ENCODE results near the gene ZNRF2.
"Not testable (repeated sequence)": the region's sequence is repeated elsewhere in the genome, so short reads cannot be mapped to it uniquely, and the experiment has no call there.

DNA sequence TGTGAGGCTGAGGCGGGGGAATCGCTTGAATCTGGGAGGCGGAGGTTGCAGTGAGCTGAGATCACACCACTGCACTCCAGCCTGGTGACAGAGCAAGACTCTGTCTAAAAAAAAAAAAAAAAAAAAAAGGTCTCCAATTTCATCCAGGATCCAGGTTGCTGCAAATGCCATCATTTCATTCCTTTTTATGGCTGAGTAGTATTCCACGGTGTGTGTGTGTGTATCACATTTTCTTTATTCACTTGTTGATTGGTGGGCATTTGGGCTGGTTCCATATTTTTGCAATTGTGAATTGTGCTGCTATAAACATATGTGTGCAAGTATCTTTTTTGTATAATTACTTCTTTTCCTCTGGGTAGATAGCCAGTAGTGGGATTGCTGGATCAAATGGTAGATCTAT, 19.2 kb upstream of the ZNRF2 start:
- TF ChIP-seq, protein P1, sequence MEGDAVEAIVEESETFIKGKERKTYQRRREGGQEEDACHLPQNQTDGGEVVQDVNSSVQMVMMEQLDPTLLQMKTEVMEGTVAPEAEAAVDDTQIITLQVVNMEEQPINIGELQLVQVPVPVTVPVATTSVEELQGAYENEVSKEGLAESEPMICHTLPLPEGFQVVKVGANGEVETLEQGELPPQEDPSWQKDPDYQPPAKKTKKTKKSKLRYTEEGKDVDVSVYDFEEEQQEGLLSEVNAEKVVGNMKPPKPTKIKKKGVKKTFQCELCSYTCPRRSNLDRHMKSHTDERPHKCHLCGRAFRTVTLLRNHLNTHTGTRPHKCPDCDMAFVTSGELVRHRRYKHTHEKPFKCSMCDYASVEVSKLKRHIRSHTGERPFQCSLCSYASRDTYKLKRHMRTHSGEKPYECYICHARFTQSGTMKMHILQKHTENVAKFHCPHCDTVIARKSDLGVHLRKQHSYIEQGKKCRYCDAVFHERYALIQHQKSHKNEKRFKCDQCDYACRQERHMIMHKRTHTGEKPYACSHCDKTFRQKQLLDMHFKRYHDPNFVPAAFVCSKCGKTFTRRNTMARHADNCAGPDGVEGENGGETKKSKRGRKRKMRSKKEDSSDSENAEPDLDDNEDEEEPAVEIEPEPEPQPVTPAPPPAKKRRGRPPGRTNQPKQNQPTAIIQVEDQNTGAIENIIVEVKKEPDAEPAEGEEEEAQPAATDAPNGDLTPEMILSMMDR (IDR thresholded peaks at IDR 0.05) = not testable (repeated sequence)
- TF ChIP-seq ZFX (IDR thresholded peaks at IDR 0.05; ENCODE audit: borderline replicate concordance) = not testable (repeated sequence)
